Uterus (tissue), 4 donors: Measurements from ENCODE around the gene TRPM1. TPM values are rescaled to one million over a fixed set of nuclear protein-coding genes. Genes with fewer than 3 reads are reported as not detected.

Source experiments
- DNase-seq, 2 donors: peaks; one replicate each; pipeline ENCODE4 v3.0.0-alpha.2; 2019 to 2020
- H3K27ac ChIP-seq, 2 donors: fragments of 200-600 bp; sonication (generic); 1 replicate in 1 of 2; 2 replicates in 1 of 2; pipeline ENCODE4 v1.5.1; 2016 to 2018
- H3K27me3 ChIP-seq, 2 donors: fragments of 200-600 bp; sonication (generic); one replicate each; pipeline ENCODE4 v1.5.1; 2018 to 2019; ENCODE audit warnings: control low read depth in 1 of 2
- H3K36me3 ChIP-seq, 2 donors: fragments of 200-600 bp; sonication (generic); one replicate each; pipeline ENCODE4 v1.5.1; 2019; ENCODE audit warnings: control low read depth in 1 of 2
- H3K4me1 ChIP-seq, 2 donors: fragments of 200-600 bp; sonication (generic); one replicate each; pipeline ENCODE4 v1.5.1; 2018 to 2019; ENCODE audit warnings: control low read depth in 1 of 2
- H3K4me3 ChIP-seq, 2 donors: fragments of 200-600 bp; sonication (generic); 1 replicate in 1 of 2; 2 replicates in 1 of 2; pipeline ENCODE4 v1.5.1; 2018 to 2019; ENCODE audit warnings: mild to moderate bottlenecking in 1 of 2
- H3K9me3 ChIP-seq, 2 donors: fragments of 200-600 bp; sonication (generic); one replicate each; pipeline ENCODE4 v1.5.1; 2019; ENCODE audit warnings: control low read depth in 1 of 2
- CTCF ChIP-seq, 4 experiments: fragments of 200-600 bp in 2 of 4; fragments of 450-650 bp in 2 of 4; sonication (generic) in 2 of 4; IDR thresholded peaks; one replicate each; pipeline ENCODE4 v1.5.1; 2016 to 2019; ENCODE audit warnings: antibody characterized with exemption in 4 of 4, mild to moderate bottlenecking in 2 of 4, moderate library complexity in 1 of 4
- POLR2A ChIP-seq, 2 donors: fragments of 450-650 bp; IDR thresholded peaks; one replicate each; pipeline ENCODE4 v1.6.1; 2016; ENCODE audit warnings: antibody characterized with exemption in 2 of 2, mild to moderate bottlenecking in 1 of 2, moderate library complexity in 1 of 2
- intact Hi-C: fragments of 100-400 bp; cut with DNase I; formaldehyde crosslinking; loops from one replicate; pipeline ENCODE4 v1.15.1; 2023; ENCODE audit warnings: low total_unique reads
- microRNA counts, 2 donors: library from miRNA; unstranded; fragments of <30 nt; microRNA quantifications; one replicate each; lab custom pipeline; 2016 to 2017
- microRNA-seq: library from miRNA; unstranded; fragments of <30 nt; microRNA quantifications from one replicate; pipeline ENCODE4, GENCODE V29; 2016; ENCODE audit warnings: borderline microRNAs expressed, borderline replicate concordance
- small RNA-seq: library from RNA; depleted of rRNA; stranded (forward); fragments of <200 nt; gene quantifications from one replicate; pipeline ENCODE3, GENCODE V24; 2016
- total RNA-seq, 4 donors: library from RNA; depleted of rRNA in 3 of 4; stranded (reverse); fragments of >200 nt in 3 of 4; gene quantifications; one replicate each; pipeline versions ENCODE4 v1.1.0 to v1.2.4, GENCODE V29; 2014 to 2023
- donor health status: DM: yes; HTN: yes; CAD: no.

Gene TRPM1
- total RNA-seq, 4 donors from 2014 or later, result not detected

- no peaks in the 10 kb centered on the region for H3K27me3 ChIP-seq
- no peak overlapping the region for H3K27ac ChIP-seq
- H3K36me3 ChIP-seq, result peaks cover 0 to 2% of the 10 kb centered on the region in 2 donors
- H3K9me3 ChIP-seq, result peaks cover 0 to 1% of the 10 kb centered on the region in 2 donors
- no peak for DNase-seq
- intact Hi-C loops, result no loop called here
- no peaks in the 10 kb centered on the region for H3K4me1 ChIP-seq
- no peak overlapping the region for H3K4me3 ChIP-seq
- no peak for TF ChIP-seq POLR2A (IDR thresholded peaks at IDR 0.05)
- no peak for TF ChIP-seq CTCF (IDR thresholded peaks at IDR 0.05)
Measured at GRCh38 chr15:30954674-30955073, 146.9 kb downstream of the TRPM1 start.

GRCh38 chr15:30953731-30954378 is 147.7 kb downstream of the TRPM1 start:
- no peak for DNase-seq
- no peaks in the 10 kb centered on the region for H3K4me1 ChIP-seq
- TF ChIP-seq CTCF (IDR thresholded peaks at IDR 0.05) (no peak), POLR2A (IDR thresholded peaks at IDR 0.05) (no peak)
- H3K9me3 ChIP-seq, result peaks cover 0 to 4% of the 10 kb centered on the region in 2 donors
- no peaks in the 10 kb centered on the region for H3K27me3 ChIP-seq
- no peak overlapping the region for H3K4me3 ChIP-seq
- peaks cover 0 to 2% of the 10 kb centered on the region in 2 donors for H3K36me3 ChIP-seq
- intact Hi-C loops, result no loop called here
- H3K27ac ChIP-seq, result no peak overlapping the region

GRCh38 chr15:30953183-30953582 is 148.3 kb downstream of the TRPM1 start:
- no peak for DNase-seq
- Histone ChIP-seq H3K27me3 (no peaks in the 10 kb centered on the region), H3K9me3 (peaks cover 0 to 4% of the 10 kb centered on the region in 2 donors), H3K4me3 (no peak overlapping the region), H3K27ac (no peak overlapping the region), H3K36me3 (peaks cover 0 to 2% of the 10 kb centered on the region in 2 donors), H3K4me1 (no peaks in the 10 kb centered on the region)
- intact Hi-C loops, result no loop called here
- TF ChIP-seq CTCF (IDR thresholded peaks at IDR 0.05), result no peak
- no peak for TF ChIP-seq POLR2A (IDR thresholded peaks at IDR 0.05)

MicroRNA genes within 50 kb of the gene (microRNA counts, 767-probe panel; counts per million panel counts)
- 0 counts per million in 2 donors for microRNA hsa-miR-211-5p (lab: Ali Mortazavi, UCI)

Small RNA genes lying within 50 kb of the gene (microRNA-seq; reads per million reads assigned to microRNA genes)
- not detected for gene MIR211

Small RNA genes lying within 50 kb of the gene (small RNA-seq; reads per million reads assigned to genes)
- gene MIR211, result not detected
- not detected for gene RNU6-466P

Other genes with a start within 250 kb of the TRPM1 start
- 10 to 100 TPM in 3 of 4 donors, 1 to 10 TPM in 1; 9.4 to 38.3 (median 19.2) TPM for gene FAN1, start 197.8 kb downstream of the TRPM1 start, total RNA-seq
- 10 to 100 TPM; 11.8 to 34.2 (median 19.1) TPM for gene MTMR10, start 110.1 kb downstream of the TRPM1 start, total RNA-seq
- 10 to 100 TPM; 20.2 to 58.8 (median 25.7) TPM for gene KLF13, start 225.1 kb upstream of the TRPM1 start, total RNA-seq